ENCODE measurements around the gene TRIM25.

DNA sequence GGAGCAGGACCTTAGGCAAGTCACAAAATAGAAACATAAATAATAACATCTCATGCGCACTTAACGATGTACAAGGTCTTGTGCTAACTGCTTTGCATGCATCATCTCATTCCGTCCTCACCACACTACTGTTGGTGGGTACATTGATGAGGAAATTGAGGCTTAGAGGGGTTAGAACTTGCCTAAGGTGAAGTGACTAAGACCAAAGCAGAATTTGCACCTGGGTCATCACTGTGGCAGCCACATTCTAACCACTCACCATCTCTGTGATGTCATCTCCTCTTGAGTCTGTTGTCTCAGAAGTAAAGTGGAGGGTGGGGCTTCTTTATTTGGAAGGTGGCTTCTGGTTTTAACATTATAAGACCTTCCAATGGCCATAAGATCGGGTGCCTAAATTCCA is 20.4 kb upstream of the TRIM25 start:
- TF ChIP-seq CTCF (IDR thresholded peaks at IDR 0.05; ENCODE audit: insufficient read depth, low read length, poor library complexity, severe bottlenecking) (no peak), EZH2phosphoT487 (conservative IDR thresholded peaks at IDR 0.05; ENCODE audit: low read length) (no peak)
